K562 (cell line): ENCODE measurements around the gene STAT6. TPM values are rescaled to one million over a fixed set of nuclear protein-coding genes. Genes with fewer than 3 reads are reported as not detected.

Experiments used
- BACH1 ChIP-seq: fragments of 200-800 bp; sonication (Bioruptor generic); IDR thresholded peaks from 2 replicates; pipeline ENCODE4 v1.6.1; 2016; ENCODE audit warnings: missing genetic modification characterization, missing compliant biosample characterization
- CEBPG ChIP-seq, 3 experiments: fragments of 200-800 bp in 1 of 3; sonication (Bioruptor generic) in 1 of 3; sonication (generic) in 1 of 3; formaldehyde crosslinking in 1 of 3; IDR thresholded peaks in 2 of 3; conservative IDR thresholded peaks in 1 of 3; 2 replicates each; pipeline versions ENCODE4 v1.6.1 to v1.8.0; 2016 to 2022; ENCODE audit warnings: missing compliant biosample characterization in 2 of 3, missing genetic modification characterization in 2 of 3, mild to moderate bottlenecking in 1 of 3, missing genetic modification reagents in 1 of 3
- HOXB6 ChIP-seq: fragments of 250-450 bp; sonication (Bioruptor Pico); IDR thresholded peaks from 2 replicates; pipeline ENCODE4 v1.5.1; 2022; ENCODE audit warnings: mild to moderate bottlenecking, borderline replicate concordance
- ILF3 ChIP-seq: fragments of 450-650 bp; IDR thresholded peaks from 2 replicates; pipeline ENCODE4 v1.6.1; 2018; ENCODE audit warnings: antibody characterized with exemption, mild to moderate bottlenecking, moderate library complexity, borderline replicate concordance
- KLF1 ChIP-seq: fragments of 450-650 bp; IDR thresholded peaks from 2 replicates; pipeline ENCODE4 v1.6.1; 2016; ENCODE audit warnings: missing genetic modification characterization, missing compliant biosample characterization
- KLF16 ChIP-seq: IDR thresholded peaks from 2 replicates; pipeline ENCODE4 v1.6.1; 2016; ENCODE audit warnings: antibody characterized with exemption
- PHB2 ChIP-seq: fragments of 450-650 bp; IDR thresholded peaks from 2 replicates; pipeline ENCODE4 v1.6.1; 2017; ENCODE audit warnings: low read depth
- POLR2B ChIP-seq: fragments of 450-650 bp; IDR thresholded peaks from 2 replicates; pipeline ENCODE4 v1.6.1; 2018; ENCODE audit warnings: low read depth; ENCODE audit not compliant: partially characterized antibody
- PRPF4 ChIP-seq: fragments of 200-400 bp; formaldehyde crosslinking; IDR thresholded peaks from one replicate; pipeline ENCODE4 v1.6.1; 2017; ENCODE audit warnings: low read length, low read depth, mild to moderate bottlenecking; ENCODE audit not compliant: insufficient read depth, poor library complexity, severe bottlenecking
- PYGO2 ChIP-seq: fragments of 450-650 bp; IDR thresholded peaks from 2 replicates; pipeline ENCODE4 v1.6.1; 2016; ENCODE audit warnings: mild to moderate bottlenecking, missing genetic modification characterization, moderate library complexity, missing compliant biosample characterization
- RBFOX2 ChIP-seq: fragments of 200-400 bp; formaldehyde crosslinking; IDR thresholded peaks from 2 replicates; pipeline ENCODE4 v1.6.1; 2017; ENCODE audit warnings: low read depth, mild to moderate bottlenecking, low read length, moderate library complexity
- TCF7L2 ChIP-seq: fragments of 150-350 bp; IDR thresholded peaks from 2 replicates; pipeline ENCODE4 v1.6.1; 2016; ENCODE audit warnings: low read depth, mild to moderate bottlenecking, low read length, moderate library complexity
- ZKSCAN8 ChIP-seq: fragments of 200-800 bp; sonication (Bioruptor generic); IDR thresholded peaks from 2 replicates; pipeline ENCODE4 v1.6.1; 2016; ENCODE audit warnings: missing genetic modification characterization, missing compliant biosample characterization
- ZNF274 ChIP-seq: IDR thresholded peaks from 2 replicates; pipeline ENCODE4 v1.6.1; 2011; ENCODE audit warnings: low read depth, mild to moderate bottlenecking, low read length, moderate library complexity, borderline replicate concordance
- polyA plus RNA-seq, 8 experiments: library from polyadenylated mRNA; depleted of rRNA in 4 of 8; stranded (reverse) in 5 of 8; unstranded in 3 of 8; fragments of >200 nt; fragmentation: Nextera tagmentation in 2 of 8; fragmentation: Illumina TruSeq in 1 of 8; extraction: Ambion mirVana in 2 of 8; extraction: Trizol in 1 of 8; gene quantifications; 2 replicates each; pipeline versions ENCODE4 v1.2.1 to v1.2.3, GENCODE V29; 2011 to 2014; ENCODE audit warnings: inconsistent platforms in 1 of 8, missing spikeins in 1 of 8
- total RNA-seq, 7 experiments: library from RNA; depleted of rRNA in 6 of 7; stranded (reverse); fragments of >200 nt in 6 of 7; fragmentation: Illumina TruSeq in 2 of 7; extraction: Trizol in 2 of 7; gene quantifications; 2 replicates each; pipeline versions ENCODE4 v1.2.1 to v1.2.3, GENCODE V29; 2011 to 2021; ENCODE audit warnings: low replicate concordance in 1 of 7
- TF ChIP-seq, protein P1 (sequence below), 2 experiments: IDR thresholded peaks; 2 replicates each; pipeline ENCODE4 v1.6.1; 2012; ENCODE audit warnings: improper control_type of control experiment in 2 of 2, low read depth in 2 of 2, low read length in 2 of 2, borderline replicate concordance in 1 of 2
- TF ChIP-seq, protein P2 (sequence below): fragments of 450-650 bp; formaldehyde crosslinking; IDR thresholded peaks from 2 replicates; pipeline ENCODE4 v1.4.0; 2020; ENCODE audit warnings: mild to moderate bottlenecking, moderate library complexity
- TF ChIP-seq, protein P3 (sequence below): fragments of 250-450 bp; sonication (Bioruptor Pico); IDR thresholded peaks from 2 replicates; pipeline ENCODE4 v1.8.0; 2022; ENCODE audit warnings: inconsistent platforms
- TF ChIP-seq, protein P4 (sequence below): fragments of 250-450 bp; sonication (Bioruptor Pico); IDR thresholded peaks from 2 replicates; pipeline ENCODE4 v1.8.0; 2022; ENCODE audit warnings: inconsistent platforms, mild to moderate bottlenecking, moderate library complexity, borderline replicate concordance

The STAT6 gene
- total and polyA plus RNA-seq, 9 of the 15 experiments (the other 6 are each of a cell fraction or from before 2014, with no cell fraction given): 2.4 to 49.5 (median 26.5) TPM

DNA sequence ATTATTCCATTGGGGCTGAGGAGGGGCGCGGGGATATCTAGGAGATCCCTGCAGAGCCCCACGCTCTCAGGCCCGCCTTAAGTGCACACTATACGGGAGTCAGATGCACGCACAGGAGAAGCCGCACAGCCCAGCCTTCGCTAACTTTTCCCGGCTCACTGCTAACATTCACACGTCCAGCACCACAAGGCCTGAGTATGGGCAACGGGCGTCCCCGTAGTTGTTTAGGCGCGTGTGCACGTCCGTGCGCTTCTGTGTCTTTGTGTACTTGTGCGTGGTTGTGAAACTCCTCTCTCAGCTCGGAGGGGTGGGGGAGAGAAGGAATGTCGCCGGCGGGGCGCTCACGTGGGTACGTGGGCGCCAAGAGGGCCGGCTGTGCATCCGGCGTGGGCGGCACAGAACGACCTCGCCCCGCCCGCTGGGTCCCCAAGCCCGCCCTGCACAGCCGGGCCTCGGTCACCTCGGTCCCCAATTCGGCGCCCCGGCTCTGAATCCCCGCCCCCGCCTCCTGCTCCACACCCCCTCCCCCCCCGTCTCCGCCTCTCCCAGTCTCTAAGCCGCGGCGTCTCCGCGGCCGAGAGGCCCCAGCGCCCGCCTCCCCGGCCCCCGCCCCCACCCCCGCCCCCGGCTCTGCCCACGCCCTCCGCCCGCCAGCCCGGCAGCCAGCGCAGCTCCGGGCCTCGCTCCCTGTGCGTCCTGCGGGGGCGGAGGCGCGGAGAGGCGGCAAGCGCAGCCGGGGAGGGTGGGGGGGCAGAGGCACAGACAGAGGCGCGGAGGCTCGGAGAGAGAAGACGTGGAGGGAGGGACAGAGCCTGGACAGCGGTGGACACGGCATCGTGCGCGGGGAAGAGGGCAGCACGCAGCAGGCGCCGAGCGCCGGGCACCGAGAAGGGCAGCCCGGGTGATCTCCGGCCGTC lies 22.6 kb downstream of the STAT6 start, which contains the start of gene NAB2 (continued):
- TF ChIP-seq, protein P1, sequence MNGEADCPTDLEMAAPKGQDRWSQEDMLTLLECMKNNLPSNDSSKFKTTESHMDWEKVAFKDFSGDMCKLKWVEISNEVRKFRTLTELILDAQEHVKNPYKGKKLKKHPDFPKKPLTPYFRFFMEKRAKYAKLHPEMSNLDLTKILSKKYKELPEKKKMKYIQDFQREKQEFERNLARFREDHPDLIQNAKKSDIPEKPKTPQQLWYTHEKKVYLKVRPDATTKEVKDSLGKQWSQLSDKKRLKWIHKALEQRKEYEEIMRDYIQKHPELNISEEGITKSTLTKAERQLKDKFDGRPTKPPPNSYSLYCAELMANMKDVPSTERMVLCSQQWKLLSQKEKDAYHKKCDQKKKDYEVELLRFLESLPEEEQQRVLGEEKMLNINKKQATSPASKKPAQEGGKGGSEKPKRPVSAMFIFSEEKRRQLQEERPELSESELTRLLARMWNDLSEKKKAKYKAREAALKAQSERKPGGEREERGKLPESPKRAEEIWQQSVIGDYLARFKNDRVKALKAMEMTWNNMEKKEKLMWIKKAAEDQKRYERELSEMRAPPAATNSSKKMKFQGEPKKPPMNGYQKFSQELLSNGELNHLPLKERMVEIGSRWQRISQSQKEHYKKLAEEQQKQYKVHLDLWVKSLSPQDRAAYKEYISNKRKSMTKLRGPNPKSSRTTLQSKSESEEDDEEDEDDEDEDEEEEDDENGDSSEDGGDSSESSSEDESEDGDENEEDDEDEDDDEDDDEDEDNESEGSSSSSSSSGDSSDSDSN (IDR thresholded peaks at IDR 0.05; ENCODE audit: borderline replicate concordance in 1 of 2, low read depth in 2 of 2, low read length in 2 of 2): peak; percentile 46 to 49; a peak in 1 of 4 replicates
- TF ChIP-seq ZNF274 (no peak), PYGO2 (tag) (no peak), KLF1 (tag) (no peak), RBFOX2 (peak; percentile 85), PHB2 (no peak), ILF3 (no peak), ZKSCAN8 (CRISPR knock-in tag) (no peak), POLR2B (peak; percentile 63), PRPF4 (no peak), CEBPG (CRISPR knock-in tag; IDR thresholded peaks at IDR 0.05) (peak; percentile 64; the same call in 1 of the 2 replicates), CEBPG (tag; conservative IDR thresholded peaks at IDR 0.05 in 1 of 2, IDR thresholded peaks at IDR 0.05 in 1 of 2) (peak; percentile 74 to 79), KLF16 (no peak), TCF7L2 (no peak), BACH1 (tag) (no peak), HOXB6 (CRISPR knock-in tag) (no peak)
- TF ChIP-seq, protein P2, sequence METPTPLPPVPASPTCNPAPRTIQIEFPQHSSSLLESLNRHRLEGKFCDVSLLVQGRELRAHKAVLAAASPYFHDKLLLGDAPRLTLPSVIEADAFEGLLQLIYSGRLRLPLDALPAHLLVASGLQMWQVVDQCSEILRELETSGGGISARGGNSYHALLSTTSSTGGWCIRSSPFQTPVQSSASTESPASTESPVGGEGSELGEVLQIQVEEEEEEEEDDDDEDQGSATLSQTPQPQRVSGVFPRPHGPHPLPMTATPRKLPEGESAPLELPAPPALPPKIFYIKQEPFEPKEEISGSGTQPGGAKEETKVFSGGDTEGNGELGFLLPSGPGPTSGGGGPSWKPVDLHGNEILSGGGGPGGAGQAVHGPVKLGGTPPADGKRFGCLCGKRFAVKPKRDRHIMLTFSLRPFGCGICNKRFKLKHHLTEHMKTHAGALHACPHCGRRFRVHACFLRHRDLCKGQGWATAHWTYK (CRISPR knock-in tag): no peak; the same call in 1 of the 2 replicates
- TF ChIP-seq, protein P3, sequence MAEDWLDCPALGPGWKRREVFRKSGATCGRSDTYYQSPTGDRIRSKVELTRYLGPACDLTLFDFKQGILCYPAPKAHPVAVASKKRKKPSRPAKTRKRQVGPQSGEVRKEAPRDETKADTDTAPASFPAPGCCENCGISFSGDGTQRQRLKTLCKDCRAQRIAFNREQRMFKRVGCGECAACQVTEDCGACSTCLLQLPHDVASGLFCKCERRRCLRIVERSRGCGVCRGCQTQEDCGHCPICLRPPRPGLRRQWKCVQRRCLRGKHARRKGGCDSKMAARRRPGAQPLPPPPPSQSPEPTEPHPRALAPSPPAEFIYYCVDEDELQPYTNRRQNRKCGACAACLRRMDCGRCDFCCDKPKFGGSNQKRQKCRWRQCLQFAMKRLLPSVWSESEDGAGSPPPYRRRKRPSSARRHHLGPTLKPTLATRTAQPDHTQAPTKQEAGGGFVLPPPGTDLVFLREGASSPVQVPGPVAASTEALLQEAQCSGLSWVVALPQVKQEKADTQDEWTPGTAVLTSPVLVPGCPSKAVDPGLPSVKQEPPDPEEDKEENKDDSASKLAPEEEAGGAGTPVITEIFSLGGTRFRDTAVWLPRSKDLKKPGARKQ (CRISPR knock-in tag): no peak
- TF ChIP-seq, protein P4, sequence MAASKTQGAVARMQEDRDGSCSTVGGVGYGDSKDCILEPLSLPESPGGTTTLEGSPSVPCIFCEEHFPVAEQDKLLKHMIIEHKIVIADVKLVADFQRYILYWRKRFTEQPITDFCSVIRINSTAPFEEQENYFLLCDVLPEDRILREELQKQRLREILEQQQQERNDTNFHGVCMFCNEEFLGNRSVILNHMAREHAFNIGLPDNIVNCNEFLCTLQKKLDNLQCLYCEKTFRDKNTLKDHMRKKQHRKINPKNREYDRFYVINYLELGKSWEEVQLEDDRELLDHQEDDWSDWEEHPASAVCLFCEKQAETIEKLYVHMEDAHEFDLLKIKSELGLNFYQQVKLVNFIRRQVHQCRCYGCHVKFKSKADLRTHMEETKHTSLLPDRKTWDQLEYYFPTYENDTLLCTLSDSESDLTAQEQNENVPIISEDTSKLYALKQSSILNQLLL (CRISPR knock-in tag): no peak
